OCI-LY1 (cell line): Measurements from ENCODE around the gene PLEKHH2.

Source experiments
- H2AFZ ChIP-seq: fragments of 200-600 bp; sonication (generic), shearing (Covaris generic); 2 replicates; pipeline ENCODE4 v1.6.0; 2014; ENCODE audit warnings: antibody characterized with exemption, mild to moderate bottlenecking, low read length
- H3F3A ChIP-seq: fragments of 200-600 bp; sonication (generic), shearing (Covaris generic); 2 replicates; pipeline ENCODE4 v1.6.0; 2014; ENCODE audit warnings: mild to moderate bottlenecking, antibody characterized with exemption, low read length, moderate library complexity; ENCODE audit not compliant: insufficient read depth
- H3K27ac ChIP-seq: fragments of 200-600 bp; sonication (generic); 2 replicates; pipeline ENCODE4 v1.5.1; 2014; ENCODE audit warnings: low read length, mixed run types, mild to moderate bottlenecking, low read depth; ENCODE audit not compliant: poor library complexity, severe bottlenecking
- H3K27me3 ChIP-seq: fragments of 200-600 bp; sonication (generic); 2 replicates; pipeline ENCODE4 v1.6.0; 2014; ENCODE audit warnings: antibody characterized with exemption, mild to moderate bottlenecking, low read length, moderate library complexity; ENCODE audit not compliant: insufficient read depth
- H3K36me3 ChIP-seq: fragments of 200-600 bp; sonication (generic); 2 replicates; pipeline ENCODE4 v1.6.1; 2014; ENCODE audit warnings: mild to moderate bottlenecking, antibody characterized with exemption, low read length, moderate library complexity, mixed read lengths; ENCODE audit not compliant: insufficient read depth
- H3K4me1 ChIP-seq: fragments of 200-600 bp; sonication (generic); 2 replicates; pipeline ENCODE4 v1.5.1; 2014; ENCODE audit warnings: mild to moderate bottlenecking, low read length, moderate library complexity; ENCODE audit not compliant: insufficient read depth, severe bottlenecking
- H3K4me2 ChIP-seq: fragments of 200-600 bp; sonication (generic), shearing (Covaris generic); 2 replicates; pipeline ENCODE4 v1.6.1; 2014; ENCODE audit warnings: low read length
- H3K4me3 ChIP-seq: fragments of 200-600 bp; sonication (generic); 2 replicates; pipeline ENCODE4 v1.5.1; 2014; ENCODE audit warnings: low read length, low read depth, mild to moderate bottlenecking, mixed read lengths; ENCODE audit not compliant: poor library complexity, severe bottlenecking
- H3K79me2 ChIP-seq: fragments of 200-600 bp; shearing (Covaris generic); 2 replicates; pipeline ENCODE4 v1.6.1; 2016; ENCODE audit warnings: mixed run types, low read length, mixed read lengths; ENCODE audit not compliant: insufficient read depth
- H3K9ac ChIP-seq: fragments of 200-600 bp; sonication (generic), shearing (Covaris generic); 2 replicates; pipeline ENCODE4 v1.6.1; 2014; ENCODE audit warnings: mild to moderate bottlenecking, low read length, mixed read lengths
- H3K9me2 ChIP-seq: fragments of 200-600 bp; sonication (generic), shearing (Covaris generic); 2 replicates; pipeline ENCODE4 v1.6.1; 2014; ENCODE audit warnings: low read depth, mild to moderate bottlenecking, low read length, mixed read lengths
- H3K9me3 ChIP-seq: fragments of 200-600 bp; shearing (Covaris generic); 2 replicates; pipeline ENCODE4 v1.6.1; 2014; ENCODE audit warnings: low read length, mixed read lengths
- H4K20me1 ChIP-seq: fragments of 200-600 bp; sonication (generic), shearing (Covaris generic); 2 replicates; pipeline ENCODE4 v1.6.0; 2016; ENCODE audit warnings: mild to moderate bottlenecking, low read length; ENCODE audit not compliant: insufficient read depth
- EZH2 ChIP-seq: fragments of 200-600 bp; sonication (generic), shearing (Covaris generic); IDR thresholded peaks from 2 replicates; pipeline ENCODE4 v1.8.0; 2017; ENCODE audit warnings: borderline replicate concordance, mixed run types, mild to moderate bottlenecking, antibody characterized with exemption, low read length, moderate library complexity, mixed read lengths
- TF ChIP-seq, protein P1 (sequence below): fragments of 200-600 bp; sonication (generic), shearing (Covaris generic); IDR thresholded peaks from 2 replicates; pipeline ENCODE4 v1.5.1; 2017; ENCODE audit warnings: mild to moderate bottlenecking, antibody characterized with exemption, low read length, moderate library complexity, mixed read lengths

PLEKHH2 gene

DNA sequence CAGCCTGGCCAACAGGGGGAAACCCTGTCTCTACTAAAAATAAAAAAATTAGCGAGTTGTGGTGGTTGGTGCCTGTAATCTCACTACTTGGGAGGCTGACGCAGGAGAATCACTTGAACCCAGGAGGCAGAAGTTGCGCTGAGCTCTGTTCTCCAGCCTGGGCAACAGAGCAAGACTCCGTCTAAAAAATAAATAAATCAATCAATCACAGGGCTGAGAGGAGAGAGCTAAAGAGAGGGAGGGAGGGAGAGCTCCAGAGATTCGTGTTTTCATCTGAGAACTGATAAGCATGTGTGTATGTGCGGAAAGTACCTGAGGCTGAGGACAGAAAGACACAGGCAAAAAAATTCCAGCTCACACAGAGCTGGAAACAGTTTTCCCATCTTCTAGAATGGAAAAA lies 99.6 kb downstream of the PLEKHH2 start:
- H3K36me3 ChIP-seq, result no peaks in the 10 kb centered on the region
- H3K4me1 ChIP-seq, result no peaks in the 10 kb centered on the region
- no peak for TF ChIP-seq EZH2
- TF ChIP-seq, protein P1, sequence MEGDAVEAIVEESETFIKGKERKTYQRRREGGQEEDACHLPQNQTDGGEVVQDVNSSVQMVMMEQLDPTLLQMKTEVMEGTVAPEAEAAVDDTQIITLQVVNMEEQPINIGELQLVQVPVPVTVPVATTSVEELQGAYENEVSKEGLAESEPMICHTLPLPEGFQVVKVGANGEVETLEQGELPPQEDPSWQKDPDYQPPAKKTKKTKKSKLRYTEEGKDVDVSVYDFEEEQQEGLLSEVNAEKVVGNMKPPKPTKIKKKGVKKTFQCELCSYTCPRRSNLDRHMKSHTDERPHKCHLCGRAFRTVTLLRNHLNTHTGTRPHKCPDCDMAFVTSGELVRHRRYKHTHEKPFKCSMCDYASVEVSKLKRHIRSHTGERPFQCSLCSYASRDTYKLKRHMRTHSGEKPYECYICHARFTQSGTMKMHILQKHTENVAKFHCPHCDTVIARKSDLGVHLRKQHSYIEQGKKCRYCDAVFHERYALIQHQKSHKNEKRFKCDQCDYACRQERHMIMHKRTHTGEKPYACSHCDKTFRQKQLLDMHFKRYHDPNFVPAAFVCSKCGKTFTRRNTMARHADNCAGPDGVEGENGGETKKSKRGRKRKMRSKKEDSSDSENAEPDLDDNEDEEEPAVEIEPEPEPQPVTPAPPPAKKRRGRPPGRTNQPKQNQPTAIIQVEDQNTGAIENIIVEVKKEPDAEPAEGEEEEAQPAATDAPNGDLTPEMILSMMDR, result no peak
- no peaks in the 10 kb centered on the region for H3F3A ChIP-seq
- H3K27me3 ChIP-seq, result no peaks in the 10 kb centered on the region
- H3K4me2 ChIP-seq, result no peak overlapping the region
- H3K9me3 ChIP-seq, result no peaks in the 10 kb centered on the region
- no peaks in the 10 kb centered on the region for H4K20me1 ChIP-seq
- no peak overlapping the region for H3K9ac ChIP-seq
- H3K4me3 ChIP-seq, result no peak overlapping the region
- H3K79me2 ChIP-seq, result no peaks in the 10 kb centered on the region
- no peak overlapping the region for H2AFZ ChIP-seq
- no peaks in the 10 kb centered on the region for H3K9me2 ChIP-seq
- no peak overlapping the region for H3K27ac ChIP-seq

DNA sequence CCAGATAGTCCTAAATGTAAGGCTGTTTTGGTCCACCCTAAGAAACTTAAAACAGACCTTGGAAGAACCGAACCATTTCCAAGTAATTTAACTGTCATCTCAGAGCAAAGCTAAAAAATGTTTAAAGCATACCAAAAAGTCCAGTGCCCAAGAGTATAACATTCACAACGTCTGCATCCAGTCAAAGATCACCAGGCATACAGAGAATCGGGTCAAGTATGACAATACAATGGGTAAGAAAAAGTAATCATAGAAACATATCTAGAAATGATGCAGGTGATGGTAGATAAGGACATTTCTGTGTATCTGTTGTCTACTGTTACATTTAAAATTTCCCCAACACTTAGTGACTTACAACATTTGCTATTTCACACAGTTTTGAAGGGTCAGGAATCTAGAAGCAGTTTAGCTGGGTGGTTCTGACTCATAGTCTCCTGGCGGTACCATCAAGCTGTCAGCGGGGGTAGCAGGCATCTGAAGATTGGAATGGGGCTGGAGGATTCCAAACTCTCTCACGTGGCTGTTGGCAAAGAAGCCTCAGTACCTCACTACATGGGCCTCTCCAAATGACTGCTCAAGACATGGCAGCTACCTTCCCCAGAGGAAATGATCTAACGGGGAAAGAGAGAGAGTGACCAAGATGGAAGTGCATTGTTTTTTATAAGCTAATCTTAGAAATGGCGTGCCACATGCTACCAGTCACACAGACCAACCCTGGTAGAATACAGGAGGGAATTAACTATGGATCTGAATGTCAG lies 100.2 kb downstream of the PLEKHH2 start:
- Histone ChIP-seq H3K79me2 (no peaks in the 10 kb centered on the region), H2AFZ (no peak overlapping the region), H3K4me3 (no peak overlapping the region), H3K4me1 (no peaks in the 10 kb centered on the region), H3K27me3 (no peaks in the 10 kb centered on the region), H3K9ac (no peak overlapping the region), H4K20me1 (no peaks in the 10 kb centered on the region), H3K36me3 (no peaks in the 10 kb centered on the region), H3K4me2 (no peak overlapping the region), H3K9me2 (no peaks in the 10 kb centered on the region), H3F3A (no peaks in the 10 kb centered on the region), H3K9me3 (no peaks in the 10 kb centered on the region), H3K27ac (no peak overlapping the region)
- TF ChIP-seq, protein P1, result no peak
- TF ChIP-seq EZH2, result no peak

GRCh38 chr2:43737855-43738254 lies 100.8 kb downstream of the PLEKHH2 start:
- H3F3A ChIP-seq, result no peaks in the 10 kb centered on the region
- no peaks in the 10 kb centered on the region for H3K79me2 ChIP-seq
- H3K27me3 ChIP-seq, result no peaks in the 10 kb centered on the region
- no peak overlapping the region for H3K9ac ChIP-seq
- H4K20me1 ChIP-seq, result no peaks in the 10 kb centered on the region
- no peaks in the 10 kb centered on the region for H3K4me1 ChIP-seq
- H2AFZ ChIP-seq, result no peak overlapping the region
- no peaks in the 10 kb centered on the region for H3K36me3 ChIP-seq
- TF ChIP-seq, protein P1, result no peak
- TF ChIP-seq EZH2, result no peak
- no peaks in the 10 kb centered on the region for H3K9me2 ChIP-seq
- H3K9me3 ChIP-seq, result no peaks in the 10 kb centered on the region
- no peak overlapping the region for H3K4me2 ChIP-seq
- H3K27ac ChIP-seq, result no peak overlapping the region
- H3K4me3 ChIP-seq, result no peak overlapping the region
